Measurements from ENCODE around the gene SPTBN1. TPM values are rescaled to one million over a fixed set of nuclear protein-coding genes. Genes with fewer than 3 reads are reported as not detected.

Gene SPTBN1
- total and polyA plus RNA-seq, 2 of the 13 experiments (the other 11 are each of a cell fraction or from before 2014, with no cell fraction given) = 123 to 299 TPM

GRCh38 chr2:54558188-54559005 is 102.3 kb downstream of the SPTBN1 start (continued):
- peak; percentile 48; the same call in 1 of the 2 replicates for TF ChIP-seq FOXO1 (CRISPR knock-in tag; IDR thresholded peaks at IDR 0.05)
- TF ChIP-seq ZNF292 (CRISPR knock-in tag; IDR thresholded peaks at IDR 0.05; ENCODE audit: borderline replicate concordance, low read depth) = peak; percentile 68; the same call in 1 of the 2 replicates
- TF ChIP-seq SMAD3 (CRISPR knock-in tag; IDR thresholded peaks at IDR 0.05) = peak; percentile 15; the same call in 1 of the 2 replicates
- TF ChIP-seq SATB2 (CRISPR knock-in tag; IDR thresholded peaks at IDR 0.05) = peak; percentile 50; the same call in 1 of the 2 replicates
- TF ChIP-seq NFIC (IDR thresholded peaks at IDR 0.05; ENCODE audit: low read length) = no peak; the same call in 1 of the 2 replicates
- peak; percentile 21; the same call in 1 of the 2 replicates for TF ChIP-seq CTCF (CRISPR knock-in tag; IDR thresholded peaks at IDR 0.05)
- peak; percentile 62 for TF ChIP-seq HNRNPLL (IDR thresholded peaks at IDR 0.05; ENCODE audit: low read depth, low read length, poor library complexity, severe bottlenecking)
- no peak for TF ChIP-seq NONO (IDR thresholded peaks at IDR 0.05)
- peak; percentile 35; the same call in 1 of the 2 replicates for TF ChIP-seq NONO (CRISPR knock-in tag; conservative IDR thresholded peaks at IDR 0.05)
- TF ChIP-seq KDM2A (CRISPR knock-in tag; IDR thresholded peaks at IDR 0.05; ENCODE audit: borderline replicate concordance, low read depth) = peak; percentile 79; the same call in 1 of the 2 replicates
- TF ChIP-seq ZSCAN21 (CRISPR knock-in tag; IDR thresholded peaks at IDR 0.05; ENCODE audit: borderline replicate concordance) = no peak
- no peak for TF ChIP-seq CHD4 (IDR thresholded peaks at IDR 0.05; ENCODE audit: borderline replicate concordance, low read length)
- TF ChIP-seq HNRNPL (IDR thresholded peaks at IDR 0.05; ENCODE audit: low read depth, low read length) = no peak
- peak; percentile 75; the same call in 1 of the 2 replicates for TF ChIP-seq PRDM10 (CRISPR knock-in tag; IDR thresholded peaks at IDR 0.05; ENCODE audit: low read depth)
- TF ChIP-seq SKI (IDR thresholded peaks at IDR 0.05; ENCODE audit: partially characterized antibody) = no peak
- TF ChIP-seq BHLHE40 (IDR thresholded peaks at IDR 0.05; ENCODE audit: low read length) = peak; percentile 39; the same call in 1 of the 2 replicates
- peak; percentile 59 for TF ChIP-seq ZNF501 (CRISPR knock-in tag; IDR thresholded peaks at IDR 0.05)
- 0 out of 2 replicates have a peak, but pooled peaks have one; percentile 63 for TF ChIP-seq ZNF329 (CRISPR knock-in tag; IDR thresholded peaks at IDR 0.05; ENCODE audit: low read depth)
- TF ChIP-seq TCF7 (IDR thresholded peaks at IDR 0.05; ENCODE audit: low read depth) = no peak
- no peak for TF ChIP-seq ZNF740 (CRISPR knock-in tag; IDR thresholded peaks at IDR 0.05)
- no peak for TF ChIP-seq PCBP1 (IDR thresholded peaks at IDR 0.05; ENCODE audit: borderline replicate concordance, low read depth, low read length)
- TF ChIP-seq SMAD1 (CRISPR knock-in tag; IDR thresholded peaks at IDR 0.05; ENCODE audit: borderline replicate concordance, low read depth) = peak; percentile 80; the same call in 1 of the 2 replicates
- TF ChIP-seq SALL1 (CRISPR knock-in tag; IDR thresholded peaks at IDR 0.05) = peak; percentile 59; the same call in 1 of the 2 replicates
- TF ChIP-seq WIZ (CRISPR knock-in tag; IDR thresholded peaks at IDR 0.05) = no peak; the same call in 1 of the 2 replicates
